ENCODE data around the gene PRPF19. TPM values are rescaled to one million over a fixed set of nuclear protein-coding genes. Genes with fewer than 3 reads are reported as not detected.

The PRPF19 gene
- total and polyA plus RNA-seq, 7 donors: 37.1 to 92.3 (median 41.2) TPM

DNA sequence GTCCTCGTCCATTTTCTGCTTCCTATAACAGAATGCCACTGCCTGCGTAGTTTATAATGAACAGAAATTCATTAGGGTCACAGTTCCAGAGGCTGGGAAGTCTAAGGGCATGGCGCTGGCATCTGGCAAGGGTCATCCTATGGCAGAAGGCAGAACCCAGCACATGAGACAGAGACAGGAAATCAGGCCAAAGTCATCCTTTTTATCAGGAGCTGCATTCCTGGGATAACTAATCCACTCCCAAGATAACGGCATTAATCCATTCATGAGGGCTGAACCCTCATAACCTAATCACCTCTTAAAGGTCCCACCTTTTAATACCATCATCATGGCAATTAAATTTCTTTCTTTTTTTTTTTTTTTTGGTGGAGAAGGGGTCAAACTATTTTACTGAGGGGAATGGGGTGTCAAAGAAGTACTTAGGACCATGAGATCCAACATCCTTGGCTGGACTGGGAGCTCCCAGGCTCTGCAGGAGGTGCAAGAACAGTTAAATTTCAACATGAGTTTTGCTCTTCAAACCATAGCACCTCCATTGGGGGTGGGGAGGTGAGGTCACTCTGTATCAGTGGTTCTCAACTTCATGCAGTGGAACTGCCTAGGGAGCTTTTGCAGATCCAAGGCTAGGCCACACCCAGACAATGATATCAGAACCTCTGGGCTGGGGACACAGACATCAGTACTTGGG lies 12.0 kb upstream of the PRPF19 start:
- intact Hi-C loops (cut with DNase I): loop anchor here (10.0 kb wide), 2 partner anchors 1056 to 1364 kb away; no protein-coding TSS in a partner anchor
- Histone ChIP-seq H3K36me3 (peaks cover 26 to 38% (median 30%) of the 10 kb centered on the region in 4 donors), H3K27ac (no peak overlapping the region), H3K27me3 (no peaks in the 10 kb centered on the region), H3K4me1 (peaks cover 0 to 44% (median 33%) of the 10 kb centered on the region in 4 donors), H3K4me3 (no peak overlapping the region), H3K9me3 (no peaks in the 10 kb centered on the region)
- DNase-seq: no peak
- TF ChIP-seq POLR2AphosphoS5 (IDR thresholded peaks at IDR 0.05) (no peak), EP300 (IDR thresholded peaks at IDR 0.05) (no peak), POLR2A (IDR thresholded peaks at IDR 0.05) (no peak)
- TF ChIP-seq, protein P1, sequence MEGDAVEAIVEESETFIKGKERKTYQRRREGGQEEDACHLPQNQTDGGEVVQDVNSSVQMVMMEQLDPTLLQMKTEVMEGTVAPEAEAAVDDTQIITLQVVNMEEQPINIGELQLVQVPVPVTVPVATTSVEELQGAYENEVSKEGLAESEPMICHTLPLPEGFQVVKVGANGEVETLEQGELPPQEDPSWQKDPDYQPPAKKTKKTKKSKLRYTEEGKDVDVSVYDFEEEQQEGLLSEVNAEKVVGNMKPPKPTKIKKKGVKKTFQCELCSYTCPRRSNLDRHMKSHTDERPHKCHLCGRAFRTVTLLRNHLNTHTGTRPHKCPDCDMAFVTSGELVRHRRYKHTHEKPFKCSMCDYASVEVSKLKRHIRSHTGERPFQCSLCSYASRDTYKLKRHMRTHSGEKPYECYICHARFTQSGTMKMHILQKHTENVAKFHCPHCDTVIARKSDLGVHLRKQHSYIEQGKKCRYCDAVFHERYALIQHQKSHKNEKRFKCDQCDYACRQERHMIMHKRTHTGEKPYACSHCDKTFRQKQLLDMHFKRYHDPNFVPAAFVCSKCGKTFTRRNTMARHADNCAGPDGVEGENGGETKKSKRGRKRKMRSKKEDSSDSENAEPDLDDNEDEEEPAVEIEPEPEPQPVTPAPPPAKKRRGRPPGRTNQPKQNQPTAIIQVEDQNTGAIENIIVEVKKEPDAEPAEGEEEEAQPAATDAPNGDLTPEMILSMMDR (IDR thresholded peaks at IDR 0.05): no peak
- 94 to 97% methylated on average over 4 of the region's 4 CpGs for WGBS, 2 donors

DNA sequence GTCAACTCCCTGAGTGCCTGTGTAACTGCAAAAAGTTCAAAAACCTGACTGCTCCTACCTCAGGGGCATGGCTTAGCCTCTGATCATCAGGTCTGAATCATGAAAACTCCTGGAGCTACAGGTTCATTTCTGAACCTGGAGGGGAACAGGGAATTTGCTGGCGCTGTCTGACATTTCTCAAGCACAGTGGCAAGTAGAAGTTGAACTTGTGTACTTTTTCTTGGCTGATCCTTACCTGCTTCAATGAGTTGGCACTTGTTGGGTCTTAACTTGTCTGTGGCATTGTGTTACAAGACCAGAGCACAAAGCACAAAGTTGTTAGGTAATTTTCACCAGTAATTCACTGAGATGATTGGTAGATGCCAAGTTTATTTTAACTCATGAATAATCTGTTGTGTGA lies 10.9 kb upstream of the PRPF19 start:
- 97 to 100% methylated on average over 1 of the region's 1 CpG for WGBS, 2 donors
- TF ChIP-seq POLR2AphosphoS5 (IDR thresholded peaks at IDR 0.05): no peak
- TF ChIP-seq POLR2A (IDR thresholded peaks at IDR 0.05): no peak
- TF ChIP-seq EP300 (IDR thresholded peaks at IDR 0.05): no peak
- TF ChIP-seq, protein P1 (IDR thresholded peaks at IDR 0.05): no peak
- no peak overlapping the region for H3K27ac ChIP-seq
- peaks cover 23 to 27% (median 25%) of the 10 kb centered on the region in 4 donors for H3K36me3 ChIP-seq
- intact Hi-C loops (cut with DNase I): loop anchor here (10.0 kb wide), 2 partner anchors 1058 to 1362 kb away; no protein-coding TSS in a partner anchor
- peaks cover 0 to 49% (median 38%) of the 10 kb centered on the region in 4 donors for H3K4me1 ChIP-seq
- no peak for DNase-seq
- H3K4me3 ChIP-seq: no peak overlapping the region
- no peaks in the 10 kb centered on the region for H3K9me3 ChIP-seq
- H3K27me3 ChIP-seq: no peaks in the 10 kb centered on the region

DNA sequence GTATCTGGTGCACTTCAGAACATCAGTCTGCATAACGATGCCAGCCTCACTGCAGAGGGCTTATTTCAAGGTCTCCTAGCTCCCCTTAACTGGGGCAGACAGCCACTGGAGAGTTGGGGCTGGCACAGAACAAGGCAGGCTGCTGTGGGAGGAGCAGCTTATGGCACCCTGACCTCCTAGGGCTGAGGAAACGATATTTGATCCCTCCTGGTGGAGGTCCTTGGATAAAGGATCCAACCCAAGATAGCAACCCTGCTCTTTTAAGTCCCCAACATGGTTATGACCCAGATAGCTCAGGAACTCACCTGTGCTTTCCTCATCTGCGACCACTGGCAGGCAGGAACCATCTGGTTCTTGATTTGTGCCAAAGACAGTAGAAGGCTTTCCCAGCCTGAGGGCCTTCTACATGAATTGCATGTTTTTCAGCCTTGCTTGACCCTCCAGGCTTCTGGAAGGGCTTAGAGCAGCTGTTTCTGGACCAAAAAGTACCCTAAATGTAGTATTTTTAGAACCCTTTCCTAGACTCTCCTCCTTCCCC lies 10.4 kb upstream of the PRPF19 start:
- DNase-seq: peak; percentile 32
- Histone ChIP-seq H3K4me1 (peaks cover 0 to 49% (median 38%) of the 10 kb centered on the region in 4 donors), H3K4me3 (no peak overlapping the region), H3K27me3 (no peaks in the 10 kb centered on the region), H3K27ac (no peak overlapping the region), H3K9me3 (no peaks in the 10 kb centered on the region), H3K36me3 (peaks cover 17 to 22% (median 19%) of the 10 kb centered on the region in 4 donors)
- 87% methylated on average over 3 of the region's 3 CpGs for WGBS, 2 donors
- TF ChIP-seq POLR2AphosphoS5 (IDR thresholded peaks at IDR 0.05) (no peak), EP300 (IDR thresholded peaks at IDR 0.05) (no peak), POLR2A (IDR thresholded peaks at IDR 0.05) (no peak)
- TF ChIP-seq, protein P1 (IDR thresholded peaks at IDR 0.05): no peak
- intact Hi-C loops (cut with DNase I): loop anchor here (10.0 kb wide), 2 partner anchors 1058 to 1362 kb away; no protein-coding TSS in a partner anchor

DNA sequence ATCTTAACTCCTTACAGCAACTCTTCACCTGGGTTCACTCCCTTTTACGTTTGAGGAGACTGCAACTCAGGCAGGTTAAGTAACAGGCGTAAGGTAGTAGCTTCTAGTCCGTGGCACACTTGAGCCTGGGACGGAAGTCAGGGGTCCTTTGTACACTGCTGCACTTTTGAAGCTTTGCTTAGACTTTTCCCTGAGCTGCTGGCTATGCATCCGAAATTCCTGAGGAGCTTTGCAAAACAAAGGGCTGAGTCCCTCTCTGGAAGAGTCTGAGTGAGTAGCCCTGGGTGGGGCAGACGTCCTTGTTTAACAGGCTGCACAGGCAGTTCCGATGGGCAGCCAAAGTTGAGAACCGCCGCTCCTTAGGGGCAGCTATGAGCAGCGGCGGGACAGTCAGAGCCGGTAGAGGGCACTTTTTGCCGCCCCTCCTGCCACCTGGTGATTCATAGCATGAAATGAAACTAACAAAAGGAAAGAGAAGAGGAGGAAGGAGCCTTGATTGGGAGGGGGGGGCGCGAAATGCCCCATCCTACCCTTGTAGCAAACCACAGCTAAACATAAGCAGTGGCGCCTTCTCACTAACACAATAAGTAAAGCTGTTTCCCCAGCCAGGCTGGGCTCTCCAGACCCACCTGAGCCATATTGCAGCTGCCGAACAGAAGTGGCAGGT lies 9.0 kb upstream of the PRPF19 start:
- intact Hi-C loops (cut with DNase I): loop anchor here (2.0 to 10.0 kb wide), 3 partner anchors 35 to 1361 kb away; no protein-coding TSS in a partner anchor
- TF ChIP-seq POLR2A (IDR thresholded peaks at IDR 0.05): no peak
- no peak for TF ChIP-seq POLR2AphosphoS5 (IDR thresholded peaks at IDR 0.05)
- TF ChIP-seq, protein P1 (IDR thresholded peaks at IDR 0.05): no peak
- no peak for TF ChIP-seq EP300 (IDR thresholded peaks at IDR 0.05)
- Histone ChIP-seq H3K27ac (peak overlapping the region; percentile 91 to 98 (median 95)), H3K4me3 (peak overlapping the region; percentile 82 to 84 (median 83)), H3K9me3 (no peaks in the 10 kb centered on the region), H3K27me3 (no peaks in the 10 kb centered on the region), H3K4me1 (peaks cover 0 to 49% (median 38%) of the 10 kb centered on the region in 4 donors), H3K36me3 (peaks cover 4 to 8% (median 6%) of the 10 kb centered on the region in 4 donors)
- WGBS, 2 donors: 5 to 8% methylated on average over 17 of the region's 17 CpGs
- peak; percentile 75 for DNase-seq
